GM18868 (cell line): ENCODE results near the gene EMC9.
A peak's percentile ranks its signal among the peaks of the same experiment; 100 is the strongest.

Experiments used
- ATAC-seq: cut with Tn5 transposase; IDR thresholded peaks from one replicate; pipeline ENCODE4 v1.9.1; 2021; ENCODE audit warnings: mild to moderate bottlenecking, moderate library complexity; ENCODE audit not compliant: unreplicated experiment

The EMC9 gene

DNA sequence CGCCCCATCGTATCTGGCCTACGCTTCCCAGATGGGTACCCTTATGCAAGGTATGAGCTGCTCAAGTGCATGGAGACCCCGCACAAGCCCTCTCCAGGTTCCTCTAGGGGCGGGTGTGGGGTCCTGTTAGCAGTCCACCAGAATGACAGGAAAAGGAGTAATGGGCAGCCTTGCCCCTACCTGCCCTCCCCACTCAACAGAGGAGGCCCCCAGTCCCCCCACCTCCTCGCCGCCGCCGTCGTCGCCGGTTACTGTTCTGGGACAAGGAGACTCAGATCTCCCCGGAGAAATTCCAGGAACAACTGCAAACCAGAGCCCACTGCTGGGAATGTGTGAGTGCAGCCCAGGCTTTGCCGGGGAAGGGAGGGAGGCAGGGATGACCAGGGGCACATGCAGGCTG, 36.5 kb upstream of the EMC9 start:
- ATAC-seq: no peak

DNA sequence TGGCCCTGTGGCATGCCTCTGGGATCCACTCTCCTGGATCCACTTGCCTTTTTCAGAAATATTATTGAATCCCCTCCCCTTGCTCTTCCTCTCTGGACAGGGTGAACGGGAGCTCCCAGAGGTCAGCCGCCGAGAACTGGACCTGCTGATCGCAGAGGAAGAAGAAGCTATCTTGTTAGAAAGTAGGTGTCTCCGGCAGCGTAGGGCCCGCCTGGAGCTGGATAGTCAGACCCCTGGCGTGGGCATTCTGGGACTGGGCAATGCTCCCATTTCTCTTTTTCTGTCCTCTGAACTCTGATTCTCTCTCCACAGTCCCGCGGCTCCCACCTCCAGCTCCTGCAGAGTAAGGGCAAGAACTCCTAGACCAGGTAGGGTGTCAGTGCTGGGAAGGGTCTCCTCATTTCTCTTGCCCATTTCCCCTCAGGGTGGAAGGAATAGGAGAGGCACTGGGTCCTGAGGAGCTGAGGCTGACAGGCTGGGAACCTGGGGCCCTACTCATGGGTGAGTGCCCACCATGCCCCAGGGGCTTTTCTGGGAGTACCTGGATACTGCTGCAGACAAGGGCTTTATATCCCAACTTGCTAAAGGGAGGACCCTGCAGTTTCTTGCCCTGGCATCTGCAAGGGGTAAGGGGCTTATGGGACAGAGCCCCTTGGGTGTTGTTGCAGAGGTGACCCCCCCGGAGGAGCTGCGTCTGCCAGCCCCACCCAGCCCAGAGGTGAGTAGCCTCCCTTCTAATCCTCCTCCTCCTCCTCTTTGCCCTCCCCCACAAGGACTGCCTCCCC, 35.8 kb upstream of the EMC9 start:
- ATAC-seq: no peak

GRCh38 chr14:24176599-24176998, 35.2 kb upstream of the EMC9 start:
- no peak for ATAC-seq

DNA sequence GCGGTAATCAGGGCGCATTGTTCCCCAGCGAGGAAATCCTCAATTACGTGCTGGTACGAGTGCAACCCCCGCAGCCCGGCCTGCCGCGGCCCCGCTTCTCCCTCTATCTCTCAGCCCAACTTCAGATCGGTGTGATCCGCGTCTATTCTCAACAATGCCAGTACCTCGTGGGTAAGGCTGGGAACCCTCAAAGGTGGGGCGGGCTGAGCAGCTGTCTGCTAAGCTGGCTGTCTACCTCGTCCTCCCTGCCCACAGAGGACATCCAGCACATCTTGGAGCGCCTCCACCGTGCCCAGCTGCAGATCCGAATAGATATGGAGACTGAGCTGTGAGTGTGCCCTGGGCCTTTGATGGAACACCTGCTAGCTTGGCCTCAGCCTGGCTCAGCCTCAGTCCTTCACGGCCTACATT, 31.5 kb upstream of the EMC9 start:
- ATAC-seq: no peak

DNA sequence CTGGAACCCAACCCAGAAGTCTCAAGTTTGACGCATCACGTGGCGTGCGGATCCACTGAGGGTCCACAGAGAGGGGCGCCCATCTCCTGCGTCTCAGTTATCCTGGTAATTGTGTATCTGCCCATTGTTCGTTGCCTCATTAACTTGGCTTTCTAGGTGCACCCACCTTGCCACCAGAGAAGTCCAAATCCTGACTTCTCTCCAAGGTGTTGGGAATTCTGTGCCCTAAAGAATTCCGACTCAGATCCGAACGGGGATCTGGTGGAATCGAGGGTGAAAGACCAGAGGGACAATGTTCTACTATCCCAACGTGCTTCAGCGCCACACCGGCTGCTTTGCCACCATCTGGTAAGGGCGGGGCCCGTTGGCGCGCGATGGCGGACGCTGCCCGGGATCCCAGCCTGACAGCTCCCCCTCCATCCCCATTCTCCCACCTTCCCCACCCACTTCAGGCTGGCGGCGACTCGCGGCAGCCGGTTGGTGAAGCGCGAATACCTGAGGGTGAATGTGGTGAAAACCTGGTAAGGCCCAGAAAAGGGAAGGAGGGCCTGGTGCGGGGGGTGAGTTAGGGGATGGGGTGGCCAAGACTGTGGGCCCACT, 31.0 kb upstream of the EMC9 start:
- ATAC-seq: no peak

GRCh38 chr14:24171422-24172260, 30.2 kb upstream of the EMC9 start, which contains the start of gene REC8:
Gene REC8, plus strand, starts transcription at chr14:24172080. Its CDS starts 473 bp downstream, at chr14:24172553.
- peak; percentile 88 for ATAC-seq

GRCh38 chr14:24167469-24168114, 26.2 kb upstream of the EMC9 start:
- no peak for ATAC-seq

GRCh38 chr14:24165785-24166184, 24.4 kb upstream of the EMC9 start:
- ATAC-seq: no peak

DNA sequence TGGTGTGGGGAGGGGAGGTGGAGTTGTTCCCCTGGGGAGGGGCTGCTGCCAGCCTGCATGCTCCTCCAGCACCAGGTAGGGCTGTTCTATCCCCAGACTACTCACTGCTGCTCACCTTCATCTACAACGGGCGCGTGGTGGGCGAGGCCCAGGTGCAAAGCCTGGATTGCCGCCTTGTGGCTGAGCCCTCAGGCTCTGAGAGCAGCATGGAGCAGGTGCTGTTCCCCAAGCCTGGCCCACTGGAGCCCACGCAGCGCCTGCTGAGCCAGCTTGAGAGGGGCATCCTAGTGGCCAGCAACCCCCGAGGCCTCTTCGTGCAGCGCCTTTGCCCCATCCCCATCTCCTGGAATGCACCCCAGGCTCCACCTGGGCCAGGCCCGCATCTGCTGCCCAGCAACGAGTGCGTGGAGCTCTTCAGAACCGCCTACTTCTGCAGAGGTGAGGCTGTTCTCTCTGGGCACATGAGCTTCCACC, 23.2 kb upstream of the EMC9 start:
- ATAC-seq: no peak

DNA sequence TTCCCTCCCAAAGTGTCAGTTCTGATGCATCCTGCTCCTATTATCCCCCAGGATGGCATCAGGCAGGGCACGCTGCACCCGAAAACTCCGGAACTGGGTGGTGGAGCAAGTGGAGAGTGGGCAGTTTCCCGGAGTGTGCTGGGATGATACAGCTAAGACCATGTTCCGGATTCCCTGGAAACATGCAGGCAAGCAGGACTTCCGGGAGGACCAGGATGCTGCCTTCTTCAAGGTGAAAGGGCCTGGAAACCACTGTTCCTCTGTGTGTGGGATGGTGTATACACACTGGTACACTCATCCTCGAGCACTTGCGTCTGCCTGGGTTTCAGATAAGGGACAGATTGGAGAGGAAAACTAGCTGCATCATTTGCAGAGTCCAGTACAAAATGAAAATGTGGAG, 20.7 kb upstream of the EMC9 start:
- no peak for ATAC-seq

GRCh38 chr14:24160850-24161804, 19.7 kb upstream of the EMC9 start, which contains the start of gene IRF9:
Gene IRF9, plus strand, starts transcription at chr14:24161265. Its CDS starts 880 bp downstream, at chr14:24162145.
- ATAC-seq: peak; percentile 72

GRCh38 chr14:24160499-24160849, 19.1 kb upstream of the EMC9 start:
- ATAC-seq: no peak

DNA sequence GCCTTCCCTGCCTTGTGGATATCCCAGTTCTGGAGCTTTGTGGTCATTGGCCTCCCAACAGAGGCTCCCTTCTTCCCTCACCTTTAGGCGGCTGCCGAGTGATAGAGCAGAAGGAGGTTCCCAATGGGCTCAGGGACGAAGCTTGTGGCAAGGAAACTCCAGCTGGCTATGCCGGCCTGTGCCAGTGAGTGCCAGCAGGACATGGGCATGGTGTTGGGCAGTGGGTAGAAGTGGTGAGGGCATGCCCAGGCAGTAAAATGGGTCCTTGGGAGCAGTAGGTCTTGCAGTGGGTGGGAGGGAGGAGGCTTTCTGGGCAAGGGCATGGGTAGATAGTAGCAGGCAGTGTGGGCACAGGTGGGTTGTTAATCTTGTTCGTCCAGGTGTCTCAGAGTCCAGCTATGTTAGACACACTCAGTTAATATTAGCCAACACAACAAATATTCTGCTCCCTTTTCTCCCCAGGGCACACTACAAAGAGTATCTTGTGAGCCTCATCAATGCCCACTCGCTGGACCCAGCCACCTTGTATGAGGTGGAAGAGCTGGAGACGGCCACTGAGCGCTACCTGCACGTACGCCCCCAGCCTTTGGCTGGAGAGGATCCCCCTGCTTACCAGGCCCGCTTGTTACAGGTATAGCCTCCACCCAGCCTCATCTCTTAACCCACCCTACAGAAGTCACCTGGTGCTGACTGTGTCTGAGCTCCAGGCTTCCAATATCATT, 18.5 kb upstream of the EMC9 start:
- ATAC-seq: no peak

- ATAC-seq: no peak
Measured at GRCh38 chr14:24157331-24157730, 15.9 kb upstream of the EMC9 start.

- no peak for ATAC-seq
Measured at GRCh38 chr14:24156840-24157239, 15.4 kb upstream of the EMC9 start.

GRCh38 chr14:24155100-24155499, 13.7 kb upstream of the EMC9 start:
- ATAC-seq: no peak

DNA sequence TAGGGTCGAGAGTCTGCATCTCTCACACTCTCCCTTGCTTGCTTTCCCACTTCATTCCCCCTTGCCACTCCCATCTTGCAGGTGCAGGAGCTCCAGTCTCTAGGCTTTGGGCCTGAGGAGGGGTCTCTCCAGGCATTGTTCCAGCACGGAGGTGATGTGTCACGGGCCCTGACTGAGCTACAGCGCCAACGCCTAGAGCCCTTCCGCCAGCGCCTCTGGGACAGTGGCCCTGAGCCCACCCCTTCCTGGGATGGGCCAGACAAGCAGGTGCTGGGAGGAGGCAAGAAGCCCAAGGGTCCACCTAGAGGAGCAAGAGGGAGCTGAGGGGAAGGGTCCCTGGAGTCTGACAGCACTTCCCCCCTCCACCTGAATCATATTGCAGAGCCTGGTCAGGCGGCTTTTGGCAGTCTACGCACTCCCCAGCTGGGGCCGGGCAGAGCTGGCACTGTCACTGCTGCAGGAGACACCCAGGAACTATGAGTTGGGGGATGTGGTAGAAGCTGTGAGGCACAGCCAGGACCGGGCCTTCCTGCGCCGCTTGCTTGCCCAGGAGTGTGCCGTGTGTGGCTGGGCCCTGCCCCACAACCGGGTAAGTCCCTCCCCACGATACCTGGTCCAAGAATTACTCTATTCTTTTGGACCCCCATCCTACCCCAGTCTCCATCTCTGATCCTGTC, 10.2 kb upstream of the EMC9 start:
- ATAC-seq: no peak

- no peak for ATAC-seq
Measured at GRCh38 chr14:24150993-24151392, 9.6 kb upstream of the EMC9 start.

DNA sequence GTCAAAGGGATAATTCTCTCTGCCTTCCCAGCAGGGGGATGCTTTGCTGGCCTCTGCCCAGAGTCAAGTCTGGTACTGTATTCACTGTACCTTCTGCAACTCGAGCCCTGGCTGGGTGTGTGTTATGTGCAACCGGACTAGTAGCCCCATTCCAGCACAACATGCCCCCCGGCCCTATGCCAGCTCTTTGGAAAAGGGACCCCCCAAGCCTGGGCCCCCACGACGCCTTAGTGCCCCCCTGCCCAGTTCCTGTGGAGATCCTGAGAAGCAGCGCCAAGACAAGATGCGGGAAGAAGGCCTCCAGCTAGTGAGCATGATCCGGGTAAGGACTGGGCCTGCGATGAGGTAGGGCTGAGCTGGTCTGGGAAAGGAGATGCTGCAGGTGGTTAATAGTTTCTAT, 9.2 kb upstream of the EMC9 start:
- ATAC-seq: no peak
